ENCODE data around the gene C10orf62. TPM values are rescaled to one million over a fixed set of nuclear protein-coding genes. Genes with fewer than 3 reads are reported as not detected.

Gene C10orf62
- total and polyA plus RNA-seq, 2 experiments from 2014 or later, result not detected

DNA sequence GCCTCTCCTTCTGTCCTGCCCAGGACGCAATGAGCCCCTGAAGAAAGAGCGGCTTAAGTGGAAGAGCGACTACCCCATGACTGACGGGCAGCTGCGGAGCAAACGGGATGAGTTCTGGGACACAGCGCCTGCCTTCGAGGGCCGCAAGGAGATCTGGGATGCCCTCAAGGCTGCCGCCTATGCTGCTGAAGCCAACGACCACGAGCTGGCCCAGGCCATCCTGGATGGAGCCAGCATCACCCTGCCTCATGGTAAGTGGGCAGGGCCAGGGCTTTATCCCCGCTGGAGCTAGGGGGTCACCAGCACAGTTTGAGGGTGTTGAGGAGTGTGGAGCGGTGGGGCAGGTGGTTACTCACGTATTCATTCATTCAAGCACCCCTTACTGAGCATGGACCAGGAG is 21.6 kb upstream of the C10orf62 start:
- TF ChIP-seq, protein P1, sequence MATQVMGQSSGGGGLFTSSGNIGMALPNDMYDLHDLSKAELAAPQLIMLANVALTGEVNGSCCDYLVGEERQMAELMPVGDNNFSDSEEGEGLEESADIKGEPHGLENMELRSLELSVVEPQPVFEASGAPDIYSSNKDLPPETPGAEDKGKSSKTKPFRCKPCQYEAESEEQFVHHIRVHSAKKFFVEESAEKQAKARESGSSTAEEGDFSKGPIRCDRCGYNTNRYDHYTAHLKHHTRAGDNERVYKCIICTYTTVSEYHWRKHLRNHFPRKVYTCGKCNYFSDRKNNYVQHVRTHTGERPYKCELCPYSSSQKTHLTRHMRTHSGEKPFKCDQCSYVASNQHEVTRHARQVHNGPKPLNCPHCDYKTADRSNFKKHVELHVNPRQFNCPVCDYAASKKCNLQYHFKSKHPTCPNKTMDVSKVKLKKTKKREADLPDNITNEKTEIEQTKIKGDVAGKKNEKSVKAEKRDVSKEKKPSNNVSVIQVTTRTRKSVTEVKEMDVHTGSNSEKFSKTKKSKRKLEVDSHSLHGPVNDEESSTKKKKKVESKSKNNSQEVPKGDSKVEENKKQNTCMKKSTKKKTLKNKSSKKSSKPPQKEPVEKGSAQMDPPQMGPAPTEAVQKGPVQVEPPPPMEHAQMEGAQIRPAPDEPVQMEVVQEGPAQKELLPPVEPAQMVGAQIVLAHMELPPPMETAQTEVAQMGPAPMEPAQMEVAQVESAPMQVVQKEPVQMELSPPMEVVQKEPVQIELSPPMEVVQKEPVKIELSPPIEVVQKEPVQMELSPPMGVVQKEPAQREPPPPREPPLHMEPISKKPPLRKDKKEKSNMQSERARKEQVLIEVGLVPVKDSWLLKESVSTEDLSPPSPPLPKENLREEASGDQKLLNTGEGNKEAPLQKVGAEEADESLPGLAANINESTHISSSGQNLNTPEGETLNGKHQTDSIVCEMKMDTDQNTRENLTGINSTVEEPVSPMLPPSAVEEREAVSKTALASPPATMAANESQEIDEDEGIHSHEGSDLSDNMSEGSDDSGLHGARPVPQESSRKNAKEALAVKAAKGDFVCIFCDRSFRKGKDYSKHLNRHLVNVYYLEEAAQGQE (IDR thresholded peaks at IDR 0.05; ENCODE audit: unreplicated experiment), result no peak
- TF ChIP-seq, protein P2, sequence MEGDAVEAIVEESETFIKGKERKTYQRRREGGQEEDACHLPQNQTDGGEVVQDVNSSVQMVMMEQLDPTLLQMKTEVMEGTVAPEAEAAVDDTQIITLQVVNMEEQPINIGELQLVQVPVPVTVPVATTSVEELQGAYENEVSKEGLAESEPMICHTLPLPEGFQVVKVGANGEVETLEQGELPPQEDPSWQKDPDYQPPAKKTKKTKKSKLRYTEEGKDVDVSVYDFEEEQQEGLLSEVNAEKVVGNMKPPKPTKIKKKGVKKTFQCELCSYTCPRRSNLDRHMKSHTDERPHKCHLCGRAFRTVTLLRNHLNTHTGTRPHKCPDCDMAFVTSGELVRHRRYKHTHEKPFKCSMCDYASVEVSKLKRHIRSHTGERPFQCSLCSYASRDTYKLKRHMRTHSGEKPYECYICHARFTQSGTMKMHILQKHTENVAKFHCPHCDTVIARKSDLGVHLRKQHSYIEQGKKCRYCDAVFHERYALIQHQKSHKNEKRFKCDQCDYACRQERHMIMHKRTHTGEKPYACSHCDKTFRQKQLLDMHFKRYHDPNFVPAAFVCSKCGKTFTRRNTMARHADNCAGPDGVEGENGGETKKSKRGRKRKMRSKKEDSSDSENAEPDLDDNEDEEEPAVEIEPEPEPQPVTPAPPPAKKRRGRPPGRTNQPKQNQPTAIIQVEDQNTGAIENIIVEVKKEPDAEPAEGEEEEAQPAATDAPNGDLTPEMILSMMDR (conservative IDR thresholded peaks at IDR 0.05; ENCODE audit: low read depth in 2 of 2), result no peak
- TF ChIP-seq CREB1 (CRISPR knock-in tag; IDR thresholded peaks at IDR 0.05; ENCODE audit: low read depth), result no peak
- no peak for TF ChIP-seq ZNF114 (CRISPR knock-in tag; IDR thresholded peaks at IDR 0.05)
- no peak for TF ChIP-seq EZH2 (IDR thresholded peaks at IDR 0.05; ENCODE audit: low read depth, unreplicated experiment)
- H3K4me1 ChIP-seq (ENCODE audit: insufficient read depth), result no peaks in the 10 kb centered on the region; the same call in 1 of the 2 replicates
- H3F3A ChIP-seq (replicated peaks; ENCODE audit: low read depth), result no peaks in the 10 kb centered on the region
- 0 out of 2 replicates have a peak, but pooled peaks cover 6% of the 10 kb centered on the region for H3K79me2 ChIP-seq (replicated peaks; ENCODE audit: insufficient read depth)
- Mint-ChIP-seq H3K9me3 (no peaks in the 10 kb centered on the region), H3K27ac (no peak overlapping the region), H3K36me3 (ENCODE audit: low read depth) (peaks cover 2% of the 10 kb centered on the region; the same call in 1 of the 3 replicates), H3K4me1 (peaks cover 8% of the 10 kb centered on the region; the same call in 2 of the 3 replicates), H3K4me3 (no peak overlapping the region), H3K27me3 (ENCODE audit: insufficient read depth, low read depth, poor library complexity) (peaks cover 3% of the 10 kb centered on the region)
- H3K27me3 ChIP-seq (ENCODE audit: insufficient read depth), result no peaks in the 10 kb centered on the region
- H3K36me3 ChIP-seq (ENCODE audit: insufficient read depth), result no peaks in the 10 kb centered on the region; the same call in 1 of the 2 replicates
- H3K4me2 ChIP-seq, result no peak overlapping the region
- no peaks in the 10 kb centered on the region for H3K9me2 ChIP-seq (ENCODE audit: insufficient read depth)
- DNase-seq (ENCODE audit: low spot score) (no peak), ATAC-seq (no peak)
- H4K20me1 ChIP-seq (replicated peaks; ENCODE audit: insufficient read depth), result 0 out of 2 replicates have a peak, but pooled peaks cover 3% of the 10 kb centered on the region
- H3K27ac ChIP-seq (ENCODE audit: low read depth), result no peak overlapping the region
- H2AFZ ChIP-seq, result no peak overlapping the region
- no peak overlapping the region for H3K4me3 ChIP-seq

DNA sequence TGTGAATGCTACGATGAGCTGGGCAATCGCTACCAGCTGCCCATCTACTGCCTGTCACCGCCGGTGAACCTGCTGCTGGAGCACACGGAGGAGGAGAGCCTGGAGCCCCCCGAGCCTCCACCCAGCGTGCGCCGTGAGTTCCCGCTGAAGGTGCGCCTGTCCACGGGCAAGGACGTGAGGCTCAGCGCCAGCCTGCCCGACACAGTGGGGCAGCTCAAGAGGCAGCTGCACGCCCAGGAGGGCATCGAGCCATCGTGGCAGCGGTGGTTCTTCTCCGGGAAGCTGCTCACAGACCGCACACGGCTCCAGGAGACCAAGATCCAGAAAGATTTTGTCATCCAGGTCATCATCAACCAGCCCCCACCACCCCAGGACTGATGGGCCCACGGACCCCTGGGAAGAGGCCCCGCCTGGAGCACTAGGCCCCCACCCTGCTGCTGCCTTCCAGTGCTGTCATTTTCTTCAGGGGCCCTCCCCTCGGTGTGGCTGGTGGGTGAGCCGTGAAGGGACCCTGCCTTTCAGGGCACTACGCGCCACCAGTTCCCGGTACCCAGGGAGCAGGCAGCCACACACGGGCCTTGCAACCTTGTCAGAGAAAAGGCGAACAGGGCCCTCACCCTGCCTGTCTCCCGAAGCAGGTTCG is 19.3 kb upstream of the C10orf62 start:
- Histone ChIP-seq H4K20me1 (replicated peaks; ENCODE audit: insufficient read depth) (0 out of 2 replicates have a peak, but pooled peaks cover 3% of the 10 kb centered on the region), H3F3A (replicated peaks; ENCODE audit: low read depth) (no peaks in the 10 kb centered on the region), H3K4me2 (no peak overlapping the region), H2AFZ (no peak overlapping the region), H3K4me3 (no peak overlapping the region), H3K4me1 (ENCODE audit: insufficient read depth) (no peaks in the 10 kb centered on the region; the same call in 1 of the 2 replicates), H3K27me3 (ENCODE audit: insufficient read depth) (no peaks in the 10 kb centered on the region), H3K36me3 (ENCODE audit: insufficient read depth) (no peaks in the 10 kb centered on the region; the same call in 1 of the 2 replicates), H3K9me2 (ENCODE audit: insufficient read depth) (no peaks in the 10 kb centered on the region), H3K27ac (ENCODE audit: low read depth) (no peak overlapping the region), H3K79me2 (replicated peaks; ENCODE audit: insufficient read depth) (0 out of 2 replicates have a peak, but pooled peaks cover 6% of the 10 kb centered on the region)
- no peak for ATAC-seq
- H3K4me3 Mint-ChIP-seq, result no peak overlapping the region
- H3K4me1 Mint-ChIP-seq, result peaks cover 17% of the 10 kb centered on the region; the same call in 2 of the 3 replicates
- peaks cover 2% of the 10 kb centered on the region; the same call in 1 of the 3 replicates for H3K36me3 Mint-ChIP-seq (ENCODE audit: low read depth)
- no peak overlapping the region for H3K27ac Mint-ChIP-seq
- H3K27me3 Mint-ChIP-seq (ENCODE audit: insufficient read depth, low read depth, poor library complexity), result peaks cover 6% of the 10 kb centered on the region
- no peaks in the 10 kb centered on the region for H3K9me3 Mint-ChIP-seq
- DNase-seq (ENCODE audit: low spot score), result no peak
- TF ChIP-seq, protein P3, sequence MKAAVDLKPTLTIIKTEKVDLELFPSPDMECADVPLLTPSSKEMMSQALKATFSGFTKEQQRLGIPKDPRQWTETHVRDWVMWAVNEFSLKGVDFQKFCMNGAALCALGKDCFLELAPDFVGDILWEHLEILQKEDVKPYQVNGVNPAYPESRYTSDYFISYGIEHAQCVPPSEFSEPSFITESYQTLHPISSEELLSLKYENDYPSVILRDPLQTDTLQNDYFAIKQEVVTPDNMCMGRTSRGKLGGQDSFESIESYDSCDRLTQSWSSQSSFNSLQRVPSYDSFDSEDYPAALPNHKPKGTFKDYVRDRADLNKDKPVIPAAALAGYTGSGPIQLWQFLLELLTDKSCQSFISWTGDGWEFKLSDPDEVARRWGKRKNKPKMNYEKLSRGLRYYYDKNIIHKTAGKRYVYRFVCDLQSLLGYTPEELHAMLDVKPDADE (IDR thresholded peaks at IDR 0.05), result no peak
- TF ChIP-seq STAT1 (IDR thresholded peaks at IDR 0.05; ENCODE audit: unreplicated experiment), result no peak
- no peak for TF ChIP-seq EZH2phosphoT487 (IDR thresholded peaks at IDR 0.05; ENCODE audit: unreplicated experiment)
- TF ChIP-seq EZH2 (IDR thresholded peaks at IDR 0.05; ENCODE audit: low read depth, unreplicated experiment), result no peak
- no peak for TF ChIP-seq NANOG (IDR thresholded peaks at IDR 0.05; ENCODE audit: borderline replicate concordance)
- no peak for TF ChIP-seq CREB1 (CRISPR knock-in tag; IDR thresholded peaks at IDR 0.05; ENCODE audit: low read depth)
- TF ChIP-seq, protein P2 (conservative IDR thresholded peaks at IDR 0.05; ENCODE audit: low read depth in 2 of 2), result no peak
